ENCODE results near the gene PLXNA2.

The PLXNA2 gene

DNA sequence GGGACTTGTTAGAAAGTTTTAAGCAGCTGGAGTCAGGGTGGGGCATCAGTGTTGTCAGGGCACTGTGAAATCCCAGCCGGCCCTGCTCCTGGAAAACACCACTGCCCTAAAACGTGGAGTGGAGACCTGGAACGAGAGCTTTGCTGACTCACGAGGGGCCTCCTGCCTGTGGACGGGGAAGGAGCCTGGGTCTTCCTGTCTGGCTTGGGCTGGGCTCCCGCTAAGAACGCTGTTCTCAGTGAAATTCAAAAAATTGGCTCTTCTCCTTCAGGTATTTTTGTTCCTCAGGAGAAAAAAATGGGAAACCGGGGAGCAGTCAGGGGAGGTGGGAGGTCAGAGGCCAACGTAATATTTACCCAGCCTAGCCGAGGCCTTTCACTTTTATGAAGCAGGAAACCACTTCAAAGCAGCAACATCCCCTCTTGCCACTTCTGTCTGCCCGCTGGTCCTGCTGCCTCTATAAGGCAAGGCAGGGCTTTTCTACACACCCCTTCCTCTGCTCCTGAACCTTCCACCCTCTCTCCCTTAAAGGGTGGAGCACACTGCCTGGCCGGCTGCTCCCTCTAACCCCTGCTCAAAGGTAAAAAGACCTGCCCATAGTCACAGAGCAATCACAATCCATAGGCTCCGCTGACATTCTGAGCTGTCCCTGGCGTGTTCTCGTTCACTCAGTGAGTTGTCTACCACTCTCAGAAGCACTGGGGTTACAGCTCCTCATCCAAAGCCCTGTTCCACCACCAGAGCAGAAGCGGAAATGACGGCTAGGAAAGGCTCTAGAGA is 8.0 kb downstream of the PLXNA2 start:
- DNase-seq = no peak
- Histone ChIP-seq H3K36me3 (no peaks in the 10 kb centered on the region; the same call in 1 of the 2 replicates), H3K4me1 (peaks cover 33% of the 10 kb centered on the region), H3K4me3 (ENCODE audit: low read depth, low read length) (no peak overlapping the region), H3K9me3 (no peaks in the 10 kb centered on the region), H3K27me3 (no peaks in the 10 kb centered on the region)
- TF ChIP-seq, protein P1, sequence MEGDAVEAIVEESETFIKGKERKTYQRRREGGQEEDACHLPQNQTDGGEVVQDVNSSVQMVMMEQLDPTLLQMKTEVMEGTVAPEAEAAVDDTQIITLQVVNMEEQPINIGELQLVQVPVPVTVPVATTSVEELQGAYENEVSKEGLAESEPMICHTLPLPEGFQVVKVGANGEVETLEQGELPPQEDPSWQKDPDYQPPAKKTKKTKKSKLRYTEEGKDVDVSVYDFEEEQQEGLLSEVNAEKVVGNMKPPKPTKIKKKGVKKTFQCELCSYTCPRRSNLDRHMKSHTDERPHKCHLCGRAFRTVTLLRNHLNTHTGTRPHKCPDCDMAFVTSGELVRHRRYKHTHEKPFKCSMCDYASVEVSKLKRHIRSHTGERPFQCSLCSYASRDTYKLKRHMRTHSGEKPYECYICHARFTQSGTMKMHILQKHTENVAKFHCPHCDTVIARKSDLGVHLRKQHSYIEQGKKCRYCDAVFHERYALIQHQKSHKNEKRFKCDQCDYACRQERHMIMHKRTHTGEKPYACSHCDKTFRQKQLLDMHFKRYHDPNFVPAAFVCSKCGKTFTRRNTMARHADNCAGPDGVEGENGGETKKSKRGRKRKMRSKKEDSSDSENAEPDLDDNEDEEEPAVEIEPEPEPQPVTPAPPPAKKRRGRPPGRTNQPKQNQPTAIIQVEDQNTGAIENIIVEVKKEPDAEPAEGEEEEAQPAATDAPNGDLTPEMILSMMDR (IDR thresholded peaks at IDR 0.05; ENCODE audit: low read depth, low read length) = no peak

DNA sequence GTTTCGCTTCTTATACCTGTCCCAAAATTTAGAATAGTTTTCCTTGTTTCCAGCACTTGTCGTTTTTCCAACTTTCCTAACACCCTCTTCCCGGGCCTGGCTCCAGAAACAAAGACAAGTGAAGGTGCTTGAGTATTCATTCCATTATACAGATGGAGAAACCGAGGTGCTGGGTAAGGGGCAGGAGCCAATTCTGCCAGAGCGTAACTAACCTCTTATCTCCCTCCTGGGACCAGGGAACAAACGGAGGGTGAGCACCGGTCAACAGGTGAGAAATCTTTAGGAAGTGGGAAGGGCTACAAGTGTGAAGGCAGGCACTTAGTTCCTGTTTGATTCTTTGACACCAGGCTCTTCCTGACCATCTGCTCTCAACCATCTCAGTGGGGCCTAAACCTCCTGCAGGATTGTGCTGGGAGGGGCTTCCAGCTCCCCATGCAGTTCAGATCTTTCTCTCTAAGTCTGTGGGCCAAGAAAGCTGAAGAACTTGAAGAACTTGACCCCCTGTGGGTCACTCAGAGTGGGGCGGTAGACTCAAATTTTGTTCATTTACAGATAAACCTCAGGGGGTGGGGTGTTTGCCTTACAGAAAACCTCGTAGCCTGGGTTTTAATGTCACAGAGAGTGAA is 8.7 kb downstream of the PLXNA2 start:
- Histone ChIP-seq H3K27me3 (no peaks in the 10 kb centered on the region), H3K4me3 (ENCODE audit: low read depth, low read length) (no peak overlapping the region), H3K9me3 (no peaks in the 10 kb centered on the region), H3K4me1 (peaks cover 29% of the 10 kb centered on the region), H3K36me3 (no peaks in the 10 kb centered on the region; the same call in 1 of the 2 replicates)
- DNase-seq = no peak
- TF ChIP-seq, protein P1 (IDR thresholded peaks at IDR 0.05; ENCODE audit: low read depth, low read length) = no peak

DNA sequence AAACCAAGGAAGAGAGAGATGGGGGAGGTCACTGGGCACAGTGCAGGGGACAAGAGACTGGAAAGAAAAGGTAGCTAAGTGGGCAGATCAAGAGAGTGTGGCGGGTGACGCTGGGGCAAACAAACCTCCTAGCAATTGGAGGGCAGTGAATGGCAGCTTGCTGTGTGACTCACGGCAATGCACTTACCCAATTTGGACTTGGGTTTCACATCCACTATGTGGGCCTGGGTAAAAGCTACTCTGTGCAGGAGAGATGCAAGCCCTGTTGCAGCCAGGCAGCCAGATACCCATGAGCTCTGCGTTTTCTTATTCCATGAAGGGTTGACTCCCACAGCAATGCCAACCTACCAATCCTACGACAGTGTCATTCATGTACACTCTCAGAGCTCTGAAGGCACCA is 9.5 kb downstream of the PLXNA2 start:
- TF ChIP-seq, protein P1 (IDR thresholded peaks at IDR 0.05; ENCODE audit: low read depth, low read length) = no peak
- H3K4me3 ChIP-seq (ENCODE audit: low read depth, low read length) = no peak overlapping the region
- H3K4me1 ChIP-seq = peaks cover 26% of the 10 kb centered on the region
- no peaks in the 10 kb centered on the region for H3K27me3 ChIP-seq
- DNase-seq = no peak
- H3K9me3 ChIP-seq = no peaks in the 10 kb centered on the region
- peaks cover 5% of the 10 kb centered on the region; the same call in 1 of the 2 replicates for H3K36me3 ChIP-seq

DNA sequence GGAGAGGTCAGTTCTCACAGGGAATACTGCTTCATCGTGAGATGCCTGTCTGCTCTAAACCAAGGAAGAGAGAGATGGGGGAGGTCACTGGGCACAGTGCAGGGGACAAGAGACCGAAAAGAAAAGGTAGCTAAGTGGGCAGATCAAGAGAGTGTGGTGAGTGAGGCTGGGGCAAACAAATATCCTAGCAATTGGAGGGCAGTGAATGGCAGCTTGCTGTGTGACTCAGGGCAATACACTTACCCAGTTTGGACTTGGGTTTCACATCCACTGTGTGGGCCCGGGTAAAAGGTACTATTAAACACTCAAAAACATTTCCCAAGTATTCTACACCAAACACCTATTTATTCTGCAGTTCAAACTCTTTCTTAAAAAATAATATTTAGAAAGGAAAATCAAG is 10.2 kb downstream of the PLXNA2 start:
- Histone ChIP-seq H3K36me3 (peaks cover 5% of the 10 kb centered on the region; the same call in 1 of the 2 replicates), H3K4me3 (ENCODE audit: low read depth, low read length) (no peak overlapping the region), H3K4me1 (peaks cover 19% of the 10 kb centered on the region), H3K9me3 (no peaks in the 10 kb centered on the region), H3K27me3 (no peaks in the 10 kb centered on the region)
- no peak for DNase-seq
- TF ChIP-seq, protein P1 (IDR thresholded peaks at IDR 0.05; ENCODE audit: low read depth, low read length) = no peak

DNA sequence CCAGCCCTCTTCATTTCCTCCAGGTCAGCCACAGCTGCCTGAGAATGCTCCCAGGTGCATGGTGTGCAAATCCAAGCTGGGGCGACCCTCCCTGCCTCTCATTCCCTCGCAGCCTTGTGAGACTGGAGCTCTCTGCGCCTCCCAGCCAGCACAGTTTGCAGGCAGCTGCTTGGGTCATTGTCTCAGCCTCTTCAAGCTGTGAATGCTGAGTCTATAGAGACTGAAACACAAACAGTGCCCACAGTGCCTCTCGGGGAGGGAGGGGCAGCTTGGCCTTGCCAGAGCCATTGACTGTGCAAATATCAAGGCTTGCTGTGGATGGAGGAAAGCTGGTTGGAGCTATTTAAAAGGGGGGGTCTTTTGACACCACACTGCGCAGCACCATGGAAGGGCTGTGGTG is 10.6 kb downstream of the PLXNA2 start:
- TF ChIP-seq, protein P1 (IDR thresholded peaks at IDR 0.05; ENCODE audit: low read depth, low read length) = no peak
- Histone ChIP-seq H3K36me3 (peaks cover 5% of the 10 kb centered on the region; the same call in 1 of the 2 replicates), H3K4me1 (peaks cover 16% of the 10 kb centered on the region), H3K9me3 (no peaks in the 10 kb centered on the region), H3K27me3 (no peaks in the 10 kb centered on the region), H3K4me3 (ENCODE audit: low read depth, low read length) (no peak overlapping the region)
- DNase-seq = no peak

DNA sequence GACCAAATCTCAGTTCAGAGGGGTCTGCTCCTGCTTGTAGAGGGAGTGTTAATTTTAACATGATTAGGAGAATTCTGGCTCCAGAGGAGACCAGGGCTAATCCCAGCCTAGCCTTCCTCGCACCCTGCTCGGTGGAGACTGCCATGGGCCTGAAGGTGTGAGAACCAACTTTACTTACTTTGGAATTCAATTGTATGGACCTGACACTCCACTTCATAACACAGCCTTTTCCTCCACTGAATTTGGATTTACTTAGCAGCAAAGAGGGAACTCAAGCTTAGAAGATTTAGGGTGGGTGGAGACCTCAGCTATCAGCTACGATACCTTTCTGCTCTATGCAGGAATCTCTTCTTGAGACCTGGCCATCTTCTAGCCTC is 11.5 kb downstream of the PLXNA2 start:
- Histone ChIP-seq H3K36me3 (peaks cover 5% of the 10 kb centered on the region; the same call in 1 of the 2 replicates), H3K27me3 (no peaks in the 10 kb centered on the region), H3K4me3 (ENCODE audit: low read depth, low read length) (no peak overlapping the region), H3K4me1 (peaks cover 13% of the 10 kb centered on the region), H3K9me3 (no peaks in the 10 kb centered on the region)
- TF ChIP-seq, protein P1 (IDR thresholded peaks at IDR 0.05; ENCODE audit: low read depth, low read length) = no peak
- DNase-seq = no peak

Data from BE2C (cell line).